ENCODE results near the gene MRC1. TPM values are rescaled to one million over a fixed set of nuclear protein-coding genes. Genes with fewer than 3 reads are reported as not detected.

MRC1 gene
- total and polyA plus RNA-seq, 2 experiments from 2014 or later = not detected

DNA sequence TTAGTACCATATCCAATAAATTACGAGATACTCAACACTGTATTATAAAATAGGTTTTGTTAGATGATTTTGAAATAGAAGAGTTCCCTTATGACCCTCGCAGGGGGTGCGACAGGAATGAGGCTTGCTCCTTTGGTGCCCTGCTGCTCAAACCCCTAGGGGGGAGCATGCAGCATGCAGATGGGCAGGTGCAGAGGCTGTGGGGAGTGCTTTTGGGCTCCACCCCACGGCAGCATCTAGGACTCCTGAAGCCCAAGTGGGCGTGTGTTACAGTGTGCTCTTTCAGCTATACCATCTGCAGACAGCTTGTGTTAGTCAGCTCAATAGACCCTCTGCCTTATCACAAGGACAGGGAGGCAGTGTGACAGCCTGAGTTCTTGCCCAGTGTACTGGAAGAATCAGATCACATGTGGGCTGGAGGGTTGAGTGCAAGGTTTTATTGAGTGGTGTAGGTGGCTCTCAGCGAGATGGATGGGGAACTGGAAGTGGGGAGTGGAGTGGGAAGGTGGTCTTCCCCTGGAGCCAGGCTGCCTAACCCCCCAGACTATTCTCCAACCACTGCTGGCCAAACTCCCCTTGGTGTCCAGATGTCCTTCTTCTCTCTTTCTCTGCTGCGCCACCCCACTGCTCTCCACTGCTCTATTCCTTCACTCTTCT is 3.1 kb upstream of the MRC1 start:
- TF ChIP-seq CTCF (conservative IDR thresholded peaks at IDR 0.05; ENCODE audit: low read depth in 2 of 2) = peak; percentile 30 to 58; a peak in 3 of 4 replicates
- TF ChIP-seq, protein P1, sequence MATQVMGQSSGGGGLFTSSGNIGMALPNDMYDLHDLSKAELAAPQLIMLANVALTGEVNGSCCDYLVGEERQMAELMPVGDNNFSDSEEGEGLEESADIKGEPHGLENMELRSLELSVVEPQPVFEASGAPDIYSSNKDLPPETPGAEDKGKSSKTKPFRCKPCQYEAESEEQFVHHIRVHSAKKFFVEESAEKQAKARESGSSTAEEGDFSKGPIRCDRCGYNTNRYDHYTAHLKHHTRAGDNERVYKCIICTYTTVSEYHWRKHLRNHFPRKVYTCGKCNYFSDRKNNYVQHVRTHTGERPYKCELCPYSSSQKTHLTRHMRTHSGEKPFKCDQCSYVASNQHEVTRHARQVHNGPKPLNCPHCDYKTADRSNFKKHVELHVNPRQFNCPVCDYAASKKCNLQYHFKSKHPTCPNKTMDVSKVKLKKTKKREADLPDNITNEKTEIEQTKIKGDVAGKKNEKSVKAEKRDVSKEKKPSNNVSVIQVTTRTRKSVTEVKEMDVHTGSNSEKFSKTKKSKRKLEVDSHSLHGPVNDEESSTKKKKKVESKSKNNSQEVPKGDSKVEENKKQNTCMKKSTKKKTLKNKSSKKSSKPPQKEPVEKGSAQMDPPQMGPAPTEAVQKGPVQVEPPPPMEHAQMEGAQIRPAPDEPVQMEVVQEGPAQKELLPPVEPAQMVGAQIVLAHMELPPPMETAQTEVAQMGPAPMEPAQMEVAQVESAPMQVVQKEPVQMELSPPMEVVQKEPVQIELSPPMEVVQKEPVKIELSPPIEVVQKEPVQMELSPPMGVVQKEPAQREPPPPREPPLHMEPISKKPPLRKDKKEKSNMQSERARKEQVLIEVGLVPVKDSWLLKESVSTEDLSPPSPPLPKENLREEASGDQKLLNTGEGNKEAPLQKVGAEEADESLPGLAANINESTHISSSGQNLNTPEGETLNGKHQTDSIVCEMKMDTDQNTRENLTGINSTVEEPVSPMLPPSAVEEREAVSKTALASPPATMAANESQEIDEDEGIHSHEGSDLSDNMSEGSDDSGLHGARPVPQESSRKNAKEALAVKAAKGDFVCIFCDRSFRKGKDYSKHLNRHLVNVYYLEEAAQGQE (IDR thresholded peaks at IDR 0.05; ENCODE audit: unreplicated experiment) = no peak
- Histone ChIP-seq H3K4me1 (ENCODE audit: insufficient read depth) (no peaks in the 10 kb centered on the region), H2AFZ (no peak overlapping the region), H3K79me2 (replicated peaks; ENCODE audit: insufficient read depth) (no peaks in the 10 kb centered on the region), H3K27ac (ENCODE audit: low read depth) (no peak overlapping the region), H3K9me2 (ENCODE audit: insufficient read depth) (no peaks in the 10 kb centered on the region), H4K20me1 (replicated peaks; ENCODE audit: insufficient read depth) (no peaks in the 10 kb centered on the region), H3K4me3 (no peak overlapping the region), H3K36me3 (ENCODE audit: insufficient read depth) (no peaks in the 10 kb centered on the region), H3K27me3 (ENCODE audit: insufficient read depth) (no peaks in the 10 kb centered on the region), H3F3A (replicated peaks; ENCODE audit: low read depth) (no peaks in the 10 kb centered on the region), H3K4me2 (no peak overlapping the region)
- Mint-ChIP-seq H3K4me3 (no peak overlapping the region), H3K27ac (no peak overlapping the region), H3K4me1 (peaks cover 7% of the 10 kb centered on the region), H3K9me3 (no peaks in the 10 kb centered on the region), H3K36me3 (ENCODE audit: low read depth) (no peaks in the 10 kb centered on the region), H3K27me3 (ENCODE audit: insufficient read depth, low read depth, poor library complexity) (peaks cover 6% of the 10 kb centered on the region)
- DNase-seq (ENCODE audit: low spot score) (peak; percentile 24), ATAC-seq (peak; percentile 86)

- Histone ChIP-seq H3K27me3 (ENCODE audit: insufficient read depth) (no peaks in the 10 kb centered on the region), H3K4me2 (no peak overlapping the region), H3K9me2 (ENCODE audit: insufficient read depth) (no peaks in the 10 kb centered on the region), H3K36me3 (ENCODE audit: insufficient read depth) (no peaks in the 10 kb centered on the region), H3F3A (replicated peaks; ENCODE audit: low read depth) (no peaks in the 10 kb centered on the region), H2AFZ (no peak overlapping the region), H3K4me3 (no peak overlapping the region), H4K20me1 (replicated peaks; ENCODE audit: insufficient read depth) (no peaks in the 10 kb centered on the region), H3K4me1 (ENCODE audit: insufficient read depth) (no peaks in the 10 kb centered on the region), H3K27ac (ENCODE audit: low read depth) (no peak overlapping the region), H3K79me2 (replicated peaks; ENCODE audit: insufficient read depth) (no peaks in the 10 kb centered on the region)
- ATAC-seq (no peak), DNase-seq (ENCODE audit: low spot score) (no peak)
- Mint-ChIP-seq H3K36me3 (ENCODE audit: low read depth) (no peaks in the 10 kb centered on the region), H3K27me3 (ENCODE audit: insufficient read depth, low read depth, poor library complexity) (peaks cover 5% of the 10 kb centered on the region), H3K9me3 (no peaks in the 10 kb centered on the region), H3K4me3 (no peak overlapping the region), H3K4me1 (peaks cover 7% of the 10 kb centered on the region), H3K27ac (no peak overlapping the region)
- TF ChIP-seq NANOG (IDR thresholded peaks at IDR 0.05; ENCODE audit: borderline replicate concordance) = no peak
Measured at GRCh38 chr10:17811146-17811865, 2.2 kb downstream of the MRC1 start.

All from GM23338 (cell line).